Measurements from ENCODE around the gene ASB17. TPM values are rescaled to one million over a fixed set of nuclear protein-coding genes. Genes with fewer than 3 reads are reported as not detected.
A peak's percentile ranks its signal among the peaks of the same experiment; 100 is the strongest.
"Not testable (repeated sequence)": the region's sequence is repeated elsewhere in the genome, so short reads cannot be mapped to it uniquely, and the experiment has no call there.

Gene ASB17
- total and polyA plus RNA-seq, 2 experiments from 2014 or later = not detected

DNA sequence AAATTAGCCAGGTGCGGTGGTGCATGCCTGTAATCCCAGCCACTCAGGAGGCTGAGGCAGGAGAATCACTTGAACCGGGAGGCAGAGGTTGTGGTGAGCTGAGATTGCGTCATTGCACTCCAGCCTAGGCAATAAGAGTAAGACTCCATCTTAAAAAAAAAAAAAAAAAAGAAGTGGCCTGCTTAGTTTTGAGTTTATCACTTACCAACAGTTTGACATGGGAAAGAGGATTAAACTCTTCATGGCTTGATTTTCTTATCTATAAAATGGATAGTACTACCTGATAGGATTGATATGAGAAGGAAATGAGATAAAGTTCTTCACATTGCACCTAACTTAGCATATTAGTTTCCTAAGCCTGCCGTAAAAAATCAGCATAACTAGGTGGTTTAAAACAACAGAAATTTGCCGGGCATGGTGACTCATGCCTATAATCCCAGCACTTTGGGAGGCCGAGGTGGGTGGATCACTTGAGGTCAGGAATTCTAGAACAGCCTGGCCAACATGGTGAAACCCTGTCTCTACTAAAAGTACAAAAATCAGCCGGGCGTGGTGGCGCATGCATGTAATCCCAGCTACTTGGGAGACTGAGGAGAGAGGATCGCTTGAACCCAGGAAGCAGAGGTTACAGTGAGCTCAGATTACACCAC is 32.0 kb upstream of the ASB17 start:
- ATAC-seq = not testable (repeated sequence)

DNA sequence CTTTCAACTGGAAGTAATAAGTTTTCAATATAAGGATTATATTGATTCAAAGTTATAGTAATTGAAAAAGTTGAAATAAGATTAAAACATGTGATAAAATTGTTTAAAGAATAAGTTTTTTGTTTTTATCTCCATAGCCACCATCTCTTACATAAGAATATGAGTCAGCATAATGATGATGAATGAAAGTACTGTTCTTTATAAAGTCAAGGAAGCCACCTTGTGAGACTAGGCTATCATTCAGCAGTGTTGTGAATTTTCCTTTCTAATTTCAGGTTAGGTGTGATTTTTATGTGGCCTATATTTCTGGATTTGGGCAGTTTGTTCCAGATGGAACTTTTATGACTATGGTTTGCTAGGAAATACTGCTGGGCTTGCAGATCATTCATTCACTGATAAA is 22.4 kb upstream of the ASB17 start:
- H3K27me3 Mint-ChIP-seq (ENCODE audit: insufficient read depth, low read depth, poor library complexity) = peaks cover 2% of the 10 kb centered on the region
- H3K36me3 Mint-ChIP-seq (ENCODE audit: low read depth) = no peaks in the 10 kb centered on the region
- Histone ChIP-seq H2AFZ (no peak overlapping the region), H4K20me1 (replicated peaks; ENCODE audit: insufficient read depth) (no peaks in the 10 kb centered on the region), H3K27me3 (ENCODE audit: insufficient read depth) (no peaks in the 10 kb centered on the region), H3K27ac (ENCODE audit: low read depth) (no peak overlapping the region), H3K9me2 (ENCODE audit: insufficient read depth) (peaks cover 8% of the 10 kb centered on the region), H3K4me1 (ENCODE audit: insufficient read depth) (no peaks in the 10 kb centered on the region), H3K4me3 (no peak overlapping the region), H3F3A (replicated peaks; ENCODE audit: low read depth) (no peaks in the 10 kb centered on the region), H3K4me2 (no peak overlapping the region), H3K79me2 (replicated peaks; ENCODE audit: insufficient read depth) (no peaks in the 10 kb centered on the region), H3K36me3 (ENCODE audit: insufficient read depth) (no peaks in the 10 kb centered on the region)
- H3K4me3 Mint-ChIP-seq = no peak overlapping the region
- no peaks in the 10 kb centered on the region for H3K9me3 Mint-ChIP-seq
- ATAC-seq (no peak), DNase-seq (ENCODE audit: low spot score) (no peak)
- H3K4me1 Mint-ChIP-seq = peaks cover 6% of the 10 kb centered on the region; the same call in 2 of the 3 replicates
- H3K27ac Mint-ChIP-seq = peak overlapping the region; percentile 17; the same call in 1 of the 2 replicates
- TF ChIP-seq ZNF114 (CRISPR knock-in tag; IDR thresholded peaks at IDR 0.05) (no peak), EZH2phosphoT487 (IDR thresholded peaks at IDR 0.05; ENCODE audit: unreplicated experiment) (no peak), CREB1 (CRISPR knock-in tag; IDR thresholded peaks at IDR 0.05; ENCODE audit: low read depth) (no peak), ZNF331 (CRISPR knock-in tag; IDR thresholded peaks at IDR 0.05; ENCODE audit: low read depth) (no peak), STAT1 (IDR thresholded peaks at IDR 0.05; ENCODE audit: unreplicated experiment) (no peak), NANOG (IDR thresholded peaks at IDR 0.05; ENCODE audit: borderline replicate concordance) (no peak), EZH2 (IDR thresholded peaks at IDR 0.05; ENCODE audit: low read depth, unreplicated experiment) (no peak)
- TF ChIP-seq, protein P1, sequence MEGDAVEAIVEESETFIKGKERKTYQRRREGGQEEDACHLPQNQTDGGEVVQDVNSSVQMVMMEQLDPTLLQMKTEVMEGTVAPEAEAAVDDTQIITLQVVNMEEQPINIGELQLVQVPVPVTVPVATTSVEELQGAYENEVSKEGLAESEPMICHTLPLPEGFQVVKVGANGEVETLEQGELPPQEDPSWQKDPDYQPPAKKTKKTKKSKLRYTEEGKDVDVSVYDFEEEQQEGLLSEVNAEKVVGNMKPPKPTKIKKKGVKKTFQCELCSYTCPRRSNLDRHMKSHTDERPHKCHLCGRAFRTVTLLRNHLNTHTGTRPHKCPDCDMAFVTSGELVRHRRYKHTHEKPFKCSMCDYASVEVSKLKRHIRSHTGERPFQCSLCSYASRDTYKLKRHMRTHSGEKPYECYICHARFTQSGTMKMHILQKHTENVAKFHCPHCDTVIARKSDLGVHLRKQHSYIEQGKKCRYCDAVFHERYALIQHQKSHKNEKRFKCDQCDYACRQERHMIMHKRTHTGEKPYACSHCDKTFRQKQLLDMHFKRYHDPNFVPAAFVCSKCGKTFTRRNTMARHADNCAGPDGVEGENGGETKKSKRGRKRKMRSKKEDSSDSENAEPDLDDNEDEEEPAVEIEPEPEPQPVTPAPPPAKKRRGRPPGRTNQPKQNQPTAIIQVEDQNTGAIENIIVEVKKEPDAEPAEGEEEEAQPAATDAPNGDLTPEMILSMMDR (conservative IDR thresholded peaks at IDR 0.05; ENCODE audit: low read depth in 2 of 2) = no peak
- TF ChIP-seq, protein P2, sequence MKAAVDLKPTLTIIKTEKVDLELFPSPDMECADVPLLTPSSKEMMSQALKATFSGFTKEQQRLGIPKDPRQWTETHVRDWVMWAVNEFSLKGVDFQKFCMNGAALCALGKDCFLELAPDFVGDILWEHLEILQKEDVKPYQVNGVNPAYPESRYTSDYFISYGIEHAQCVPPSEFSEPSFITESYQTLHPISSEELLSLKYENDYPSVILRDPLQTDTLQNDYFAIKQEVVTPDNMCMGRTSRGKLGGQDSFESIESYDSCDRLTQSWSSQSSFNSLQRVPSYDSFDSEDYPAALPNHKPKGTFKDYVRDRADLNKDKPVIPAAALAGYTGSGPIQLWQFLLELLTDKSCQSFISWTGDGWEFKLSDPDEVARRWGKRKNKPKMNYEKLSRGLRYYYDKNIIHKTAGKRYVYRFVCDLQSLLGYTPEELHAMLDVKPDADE (IDR thresholded peaks at IDR 0.05) = no peak
- TF ChIP-seq, protein P3, sequence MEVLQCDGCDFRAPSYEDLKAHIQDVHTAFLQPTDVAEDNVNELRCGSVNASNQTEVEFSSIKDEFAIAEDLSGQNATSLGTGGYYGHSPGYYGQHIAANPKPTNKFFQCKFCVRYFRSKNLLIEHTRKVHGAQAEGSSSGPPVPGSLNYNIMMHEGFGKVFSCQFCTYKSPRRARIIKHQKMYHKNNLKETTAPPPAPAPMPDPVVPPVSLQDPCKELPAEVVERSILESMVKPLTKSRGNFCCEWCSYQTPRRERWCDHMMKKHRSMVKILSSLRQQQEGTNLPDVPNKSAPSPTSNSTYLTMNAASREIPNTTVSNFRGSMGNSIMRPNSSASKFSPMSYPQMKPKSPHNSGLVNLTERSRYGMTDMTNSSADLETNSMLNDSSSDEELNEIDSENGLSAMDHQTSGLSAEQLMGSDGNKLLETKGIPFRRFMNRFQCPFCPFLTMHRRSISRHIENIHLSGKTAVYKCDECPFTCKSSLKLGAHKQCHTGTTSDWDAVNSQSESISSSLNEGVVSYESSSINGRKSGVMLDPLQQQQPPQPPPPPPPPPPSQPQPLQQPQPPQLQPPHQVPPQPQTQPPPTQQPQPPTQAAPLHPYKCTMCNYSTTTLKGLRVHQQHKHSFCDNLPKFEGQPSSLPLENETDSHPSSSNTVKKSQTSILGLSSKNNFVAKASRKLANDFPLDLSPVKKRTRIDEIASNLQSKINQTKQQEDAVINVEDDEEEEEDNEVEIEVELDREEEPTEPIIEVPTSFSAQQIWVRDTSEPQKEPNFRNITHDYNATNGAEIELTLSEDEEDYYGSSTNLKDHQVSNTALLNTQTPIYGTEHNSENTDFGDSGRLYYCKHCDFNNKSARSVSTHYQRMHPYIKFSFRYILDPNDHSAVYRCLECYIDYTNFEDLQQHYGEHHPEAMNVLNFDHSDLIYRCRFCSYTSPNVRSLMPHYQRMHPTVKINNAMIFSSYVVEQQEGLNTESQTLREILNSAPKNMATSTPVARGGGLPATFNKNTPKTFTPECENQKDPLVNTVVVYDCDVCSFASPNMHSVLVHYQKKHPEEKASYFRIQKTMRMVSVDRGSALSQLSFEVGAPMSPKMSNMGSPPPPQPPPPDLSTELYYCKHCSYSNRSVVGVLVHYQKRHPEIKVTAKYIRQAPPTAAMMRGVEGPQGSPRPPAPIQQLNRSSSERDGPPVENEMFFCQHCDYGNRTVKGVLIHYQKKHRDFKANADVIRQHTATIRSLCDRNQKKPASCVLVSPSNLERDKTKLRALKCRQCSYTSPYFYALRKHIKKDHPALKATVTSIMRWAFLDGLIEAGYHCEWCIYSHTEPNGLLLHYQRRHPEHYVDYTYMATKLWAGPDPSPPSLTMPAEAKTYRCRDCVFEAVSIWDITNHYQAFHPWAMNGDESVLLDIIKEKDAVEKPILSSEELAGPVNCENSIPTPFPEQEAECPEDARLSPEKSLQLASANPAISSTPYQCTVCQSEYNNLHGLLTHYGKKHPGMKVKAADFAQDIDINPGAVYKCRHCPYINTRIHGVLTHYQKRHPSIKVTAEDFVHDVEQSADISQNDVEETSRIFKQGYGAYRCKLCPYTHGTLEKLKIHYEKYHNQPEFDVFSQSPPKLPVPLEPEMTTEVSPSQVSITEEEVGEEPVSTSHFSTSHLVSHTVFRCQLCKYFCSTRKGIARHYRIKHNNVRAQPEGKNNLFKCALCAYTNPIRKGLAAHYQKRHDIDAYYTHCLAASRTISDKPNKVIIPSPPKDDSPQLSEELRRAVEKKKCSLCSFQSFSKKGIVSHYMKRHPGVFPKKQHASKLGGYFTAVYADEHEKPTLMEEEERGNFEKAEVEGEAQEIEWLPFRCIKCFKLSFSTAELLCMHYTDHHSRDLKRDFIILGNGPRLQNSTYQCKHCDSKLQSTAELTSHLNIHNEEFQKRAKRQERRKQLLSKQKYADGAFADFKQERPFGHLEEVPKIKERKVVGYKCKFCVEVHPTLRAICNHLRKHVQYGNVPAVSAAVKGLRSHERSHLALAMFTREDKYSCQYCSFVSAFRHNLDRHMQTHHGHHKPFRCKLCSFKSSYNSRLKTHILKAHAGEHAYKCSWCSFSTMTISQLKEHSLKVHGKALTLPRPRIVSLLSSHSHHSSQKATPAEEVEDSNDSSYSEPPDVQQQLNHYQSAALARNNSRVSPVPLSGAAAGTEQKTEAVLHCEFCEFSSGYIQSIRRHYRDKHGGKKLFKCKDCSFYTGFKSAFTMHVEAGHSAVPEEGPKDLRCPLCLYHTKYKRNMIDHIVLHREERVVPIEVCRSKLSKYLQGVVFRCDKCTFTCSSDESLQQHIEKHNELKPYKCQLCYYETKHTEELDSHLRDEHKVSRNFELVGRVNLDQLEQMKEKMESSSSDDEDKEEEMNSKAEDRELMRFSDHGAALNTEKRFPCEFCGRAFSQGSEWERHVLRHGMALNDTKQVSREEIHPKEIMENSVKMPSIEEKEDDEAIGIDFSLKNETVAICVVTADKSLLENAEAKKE (CRISPR knock-in tag; IDR thresholded peaks at IDR 0.05) = no peak

More for the DNA sequence above, 32.0 kb upstream of the ASB17 start:
- not testable (repeated sequence) for H3K4me2 ChIP-seq; DNase-seq (ENCODE audit: low spot score); H3K4me3 ChIP-seq; H4K20me1 ChIP-seq (replicated peaks; ENCODE audit: insufficient read depth); H3F3A ChIP-seq (replicated peaks; ENCODE audit: low read depth); H3K27ac ChIP-seq (ENCODE audit: low read depth); H3K27ac Mint-ChIP-seq; H3K27me3 ChIP-seq (ENCODE audit: insufficient read depth); H3K9me2 ChIP-seq (ENCODE audit: insufficient read depth); H3K36me3 ChIP-seq (ENCODE audit: insufficient read depth); H3K4me1 Mint-ChIP-seq; H3K79me2 ChIP-seq (replicated peaks; ENCODE audit: insufficient read depth); H3K4me1 ChIP-seq (ENCODE audit: insufficient read depth); H3K36me3 Mint-ChIP-seq (ENCODE audit: low read depth); H3K27me3 Mint-ChIP-seq (ENCODE audit: insufficient read depth, low read depth, poor library complexity); H2AFZ ChIP-seq; H3K4me3 Mint-ChIP-seq
- H3K9me3 Mint-ChIP-seq = peaks cover 13% of the 10 kb centered on the region
